ENCODE measurements around the gene PAN2. TPM values are rescaled to one million over a fixed set of nuclear protein-coding genes. Genes with fewer than 3 reads are reported as not detected.

PAN2 gene
- total RNA-seq, 1 experiment from 2014 or later, result 15.3 TPM

DNA sequence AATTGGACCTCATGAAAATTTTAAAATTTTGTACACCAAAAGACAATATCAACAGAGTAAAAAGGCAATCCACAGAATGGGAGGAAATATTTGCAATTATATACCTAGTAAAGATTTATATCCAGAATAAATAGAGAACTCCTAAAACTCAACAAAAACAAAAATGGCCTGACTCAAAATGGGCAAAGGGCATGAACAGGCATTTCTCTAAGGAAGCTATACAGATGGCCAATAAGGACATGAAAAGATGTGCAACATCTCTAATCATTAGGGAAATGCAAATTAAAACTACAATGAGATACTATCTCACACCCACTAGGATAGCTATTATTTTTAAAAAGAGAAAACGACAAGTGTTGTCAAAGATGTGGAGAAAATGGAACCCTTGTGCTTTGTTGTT, 39.7 kb upstream of the PAN2 start:
- H2AFZ ChIP-seq (ENCODE audit: low read length), result no peak overlapping the region
- intact Hi-C loops (cut with micrococcal nuclease), result no loop called here
- TF ChIP-seq CTCF (conservative IDR thresholded peaks at IDR 0.05; ENCODE audit: low read depth, low read length) (no peak), EZH2phosphoT487 (IDR thresholded peaks at IDR 0.05; ENCODE audit: borderline replicate concordance, low read length) (no peak), EZH2 (IDR thresholded peaks at IDR 0.05; ENCODE audit: low read length, unreplicated experiment) (no peak)
- H3K9me3 ChIP-seq (ENCODE audit: low read length), result no peaks in the 10 kb centered on the region
- ATAC-seq (no peak), DNase-seq (no peak)
- H3K4me2 ChIP-seq (ENCODE audit: low read length), result no peak overlapping the region
- H4K20me1 ChIP-seq (ENCODE audit: low read length), result no peaks in the 10 kb centered on the region
- no peaks in the 10 kb centered on the region for H3K36me3 ChIP-seq (ENCODE audit: low read depth, low read length)
- no peaks in the 10 kb centered on the region for H3K27me3 ChIP-seq (ENCODE audit: low read length)
- BruUV-seq (replicated peaks), result no TSS peak
- H3K9me2 ChIP-seq (replicated peaks; ENCODE audit: low read length), result no peaks in the 10 kb centered on the region
- H3K4me1 ChIP-seq (ENCODE audit: insufficient read depth, low read length), result peaks cover 10% of the 10 kb centered on the region
- no peaks in the 10 kb centered on the region for H3K79me2 ChIP-seq (ENCODE audit: low read length)
- no peak overlapping the region for H3K4me3 ChIP-seq (ENCODE audit: low read length)
- H3F3A ChIP-seq (ENCODE audit: low read length, unreplicated experiment), result no peaks in the 10 kb centered on the region
- POLR2A ChIA-PET (ENCODE audit: unreplicated experiment), result interaction anchor here (0.5 kb wide), 1 partner anchor 40 kb away, joined by 4 read pairs; no protein-coding TSS in a partner anchor
- no peak overlapping the region for H3K9ac ChIP-seq (ENCODE audit: low read length)
- CTCF ChIA-PET, result no interaction called here
- H3K27ac ChIP-seq (ENCODE audit: low read length), result no peak overlapping the region

GRCh38 chr12:56366948-56367347, 33.1 kb upstream of the PAN2 start:
- H3F3A ChIP-seq (ENCODE audit: low read length, unreplicated experiment), result no peaks in the 10 kb centered on the region
- H4K20me1 ChIP-seq (ENCODE audit: low read length), result no peaks in the 10 kb centered on the region
- ChIA-PET POLR2A (ENCODE audit: unreplicated experiment) (no interaction called here), CTCF (no interaction called here)
- ATAC-seq, result no peak
- H3K27me3 ChIP-seq (ENCODE audit: low read length), result no peaks in the 10 kb centered on the region
- H3K36me3 ChIP-seq (ENCODE audit: low read depth, low read length), result no peaks in the 10 kb centered on the region
- DNase-seq, result no peak
- no peak overlapping the region for H3K9ac ChIP-seq (ENCODE audit: low read length)
- H3K4me1 ChIP-seq (ENCODE audit: insufficient read depth, low read length), result no peaks in the 10 kb centered on the region
- TF ChIP-seq CTCF (conservative IDR thresholded peaks at IDR 0.05; ENCODE audit: low read depth, low read length) (no peak), EZH2 (IDR thresholded peaks at IDR 0.05; ENCODE audit: low read length, unreplicated experiment) (no peak)
- intact Hi-C loops (cut with micrococcal nuclease), result no loop called here
- no TSS peak for BruUV-seq (replicated peaks)
- no peak overlapping the region for H3K27ac ChIP-seq (ENCODE audit: low read length)
- no peak overlapping the region for H3K4me2 ChIP-seq (ENCODE audit: low read length)
- no peaks in the 10 kb centered on the region for H3K9me2 ChIP-seq (replicated peaks; ENCODE audit: low read length)
- no peaks in the 10 kb centered on the region for H3K9me3 ChIP-seq (ENCODE audit: low read length)
- no peaks in the 10 kb centered on the region for H3K79me2 ChIP-seq (ENCODE audit: low read length)
- no peak overlapping the region for H2AFZ ChIP-seq (ENCODE audit: low read length)
- H3K4me3 ChIP-seq (ENCODE audit: low read length), result no peak overlapping the region

DNA sequence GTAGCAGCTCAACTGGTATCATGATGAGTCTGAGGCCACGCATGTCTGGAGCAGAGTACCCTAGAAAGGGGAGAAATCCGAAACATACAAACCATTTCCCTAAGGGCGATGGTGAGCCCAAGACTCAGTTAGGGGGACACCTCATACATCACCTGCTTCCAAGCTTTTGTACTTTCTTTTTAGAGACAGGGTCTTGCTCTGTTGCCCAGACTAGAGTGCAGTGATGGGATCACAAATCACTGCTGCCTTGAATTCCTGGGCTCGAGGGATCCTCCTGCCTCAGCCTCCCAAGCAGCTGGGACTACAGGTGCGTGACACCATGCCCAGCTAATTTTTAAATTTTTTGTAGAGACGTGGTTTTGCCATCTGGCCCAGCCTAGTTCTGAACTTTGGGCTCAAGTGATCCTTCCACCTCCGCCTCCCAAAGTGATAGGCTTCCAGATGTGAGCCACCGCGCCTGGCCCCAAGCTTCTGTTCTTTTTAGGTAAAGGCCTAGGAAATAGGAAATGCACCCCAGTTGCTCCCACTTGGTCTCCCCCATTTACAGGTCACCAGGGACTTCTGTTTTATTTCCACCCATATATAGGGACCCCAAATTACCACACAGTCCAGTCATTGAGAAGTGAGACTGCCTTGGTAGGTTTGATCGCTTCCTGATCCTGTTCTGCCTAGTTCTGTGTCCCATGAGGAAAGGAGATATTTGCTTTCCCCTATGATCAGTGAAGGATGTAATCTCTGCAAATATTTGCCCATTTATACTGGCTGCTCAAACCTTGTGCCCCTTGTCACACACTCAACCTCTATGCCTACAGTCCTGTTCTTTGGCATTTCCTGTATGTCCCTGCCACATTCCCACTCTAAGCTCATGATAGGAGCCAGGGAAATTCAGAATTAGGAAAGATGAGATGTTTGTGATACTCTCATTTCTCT, 28.6 kb upstream of the PAN2 start, which contains the start of gene APOF:
APOF (minus strand) TSS at position 728 of the 930 bp plus-strand sequence; CDS start at position 616, 112 bp downstream.
- no peak within 1 kb of the TSS for H3K4me2 ChIP-seq (ENCODE audit: low read length)
- BruUV-seq (replicated peaks), result no TSS peak
- no peaks in the 10 kb centered on the region for H3F3A ChIP-seq (ENCODE audit: low read length, unreplicated experiment)
- H2AFZ ChIP-seq (ENCODE audit: low read length), result no peak within 1 kb of the TSS
- peaks cover 14% of the 10 kb centered on the region for H3K4me1 ChIP-seq (ENCODE audit: insufficient read depth, low read length)
- H3K9ac ChIP-seq (ENCODE audit: low read length), result no peak within 1 kb of the TSS
- intact Hi-C loops (cut with micrococcal nuclease), result loop anchor here (5.0 kb wide), 1 partner anchor 45 kb away; the partner anchor contains the start of gene CNPY2
- H3K9me2 ChIP-seq (replicated peaks; ENCODE audit: low read length), result no peaks in the 10 kb centered on the region
- peaks cover 25% of the 10 kb centered on the region for H3K79me2 ChIP-seq (ENCODE audit: low read length)
- CTCF ChIA-PET, result no interaction called here
- H3K9me3 ChIP-seq (ENCODE audit: low read length), result no peaks in the 10 kb centered on the region
- ATAC-seq, result no peak
- no peaks in the 10 kb centered on the region for H3K36me3 ChIP-seq (ENCODE audit: low read depth, low read length)
- H3K4me3 ChIP-seq (ENCODE audit: low read length), result no peak within 1 kb of the TSS
- no peaks in the 10 kb centered on the region for H3K27me3 ChIP-seq (ENCODE audit: low read length)
- H3K27ac ChIP-seq (ENCODE audit: low read length), result no peak within 1 kb of the TSS
- DNase-seq, result no peak
- TF ChIP-seq EZH2 (IDR thresholded peaks at IDR 0.05; ENCODE audit: low read length, unreplicated experiment) (no peak), EZH2phosphoT487 (IDR thresholded peaks at IDR 0.05; ENCODE audit: borderline replicate concordance, low read length) (no peak), CTCF (conservative IDR thresholded peaks at IDR 0.05; ENCODE audit: low read depth, low read length) (no peak)
- POLR2A ChIA-PET (ENCODE audit: unreplicated experiment), result no interaction called here
- no peaks in the 10 kb centered on the region for H4K20me1 ChIP-seq (ENCODE audit: low read length)

Measured in PC-3 (cell line).